Choroid plexus epithelial cell (primary cell): ENCODE measurements around the gene RELN.

ENCODE experiments used
- DNase-seq: peaks from one replicate; pipeline ENCODE4 v3.0.0-alpha.2; 2010; ENCODE audit warnings: low read depth
- H3K4me3 ChIP-seq: 2 replicates; pipeline ENCODE4 v1.5.1; 2011; ENCODE audit warnings: low read depth, mild to moderate bottlenecking, control low read depth, low read length, moderate library complexity
- TF ChIP-seq, protein P1 (sequence below): conservative IDR thresholded peaks from 2 replicates; pipeline ENCODE4 v1.5.1; 2011; ENCODE audit warnings: low read depth, mild to moderate bottlenecking, control low read depth, inconsistent platforms, low read length, moderate library complexity

The RELN gene

DNA sequence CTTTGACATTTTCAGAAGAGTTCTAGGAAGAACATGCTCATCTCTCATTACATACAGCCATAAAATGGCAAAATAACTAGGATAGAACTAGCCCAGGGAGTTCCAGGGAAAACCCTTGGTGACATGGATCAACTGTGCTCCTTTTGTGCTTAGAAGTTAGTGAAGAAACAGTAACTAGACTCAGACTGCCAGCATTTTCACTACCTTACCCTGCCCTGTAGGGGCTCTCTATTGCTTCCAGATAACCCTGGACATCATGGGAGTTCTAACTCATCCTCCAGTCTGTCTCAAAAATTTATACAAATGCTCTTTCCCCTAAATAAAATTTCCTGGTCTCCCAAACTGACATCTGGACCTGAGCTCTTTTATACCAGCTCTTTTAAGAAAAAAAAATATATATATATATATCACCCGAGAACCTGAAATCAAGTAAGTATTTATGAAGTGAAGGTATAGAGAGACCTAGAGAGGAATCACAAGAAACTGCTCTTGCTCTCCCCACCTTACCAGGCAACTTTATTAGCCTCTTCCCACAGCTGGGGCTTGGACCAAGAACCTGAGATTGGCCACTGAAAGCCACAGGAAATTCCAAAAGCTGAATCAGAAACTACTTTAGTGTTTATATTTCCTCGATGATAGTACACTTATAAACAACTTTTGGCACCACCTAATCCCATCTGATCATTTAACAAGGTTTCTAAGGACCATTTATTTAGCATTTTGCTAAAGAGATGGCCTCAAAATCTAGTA lies 101.4 kb downstream of the RELN start:
- TF ChIP-seq, protein P1, sequence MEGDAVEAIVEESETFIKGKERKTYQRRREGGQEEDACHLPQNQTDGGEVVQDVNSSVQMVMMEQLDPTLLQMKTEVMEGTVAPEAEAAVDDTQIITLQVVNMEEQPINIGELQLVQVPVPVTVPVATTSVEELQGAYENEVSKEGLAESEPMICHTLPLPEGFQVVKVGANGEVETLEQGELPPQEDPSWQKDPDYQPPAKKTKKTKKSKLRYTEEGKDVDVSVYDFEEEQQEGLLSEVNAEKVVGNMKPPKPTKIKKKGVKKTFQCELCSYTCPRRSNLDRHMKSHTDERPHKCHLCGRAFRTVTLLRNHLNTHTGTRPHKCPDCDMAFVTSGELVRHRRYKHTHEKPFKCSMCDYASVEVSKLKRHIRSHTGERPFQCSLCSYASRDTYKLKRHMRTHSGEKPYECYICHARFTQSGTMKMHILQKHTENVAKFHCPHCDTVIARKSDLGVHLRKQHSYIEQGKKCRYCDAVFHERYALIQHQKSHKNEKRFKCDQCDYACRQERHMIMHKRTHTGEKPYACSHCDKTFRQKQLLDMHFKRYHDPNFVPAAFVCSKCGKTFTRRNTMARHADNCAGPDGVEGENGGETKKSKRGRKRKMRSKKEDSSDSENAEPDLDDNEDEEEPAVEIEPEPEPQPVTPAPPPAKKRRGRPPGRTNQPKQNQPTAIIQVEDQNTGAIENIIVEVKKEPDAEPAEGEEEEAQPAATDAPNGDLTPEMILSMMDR: peak; percentile 18
- DNase-seq: no peak
- H3K4me3 ChIP-seq: no peak overlapping the region

DNA sequence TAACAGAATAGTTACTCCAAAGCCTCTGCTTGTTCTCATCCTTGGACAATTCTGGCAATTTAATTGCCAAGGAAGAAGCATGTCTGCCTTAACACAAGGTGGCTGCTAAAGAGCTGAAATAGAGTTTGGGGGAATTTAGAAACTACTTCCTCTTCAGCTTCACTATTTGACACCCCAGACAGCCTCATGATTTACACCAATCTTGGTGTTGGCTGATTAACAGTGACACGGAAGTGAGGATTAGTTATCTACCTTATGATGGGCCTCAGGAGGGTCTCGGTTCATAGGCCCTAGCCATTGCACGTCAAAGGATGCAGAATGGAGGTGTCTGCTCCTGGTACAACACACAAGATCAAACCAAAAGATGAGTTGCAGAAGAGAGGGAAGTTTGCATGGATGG lies 102.4 kb downstream of the RELN start:
- no peak overlapping the region for H3K4me3 ChIP-seq
- TF ChIP-seq, protein P1: no peak
- DNase-seq: no peak

DNA sequence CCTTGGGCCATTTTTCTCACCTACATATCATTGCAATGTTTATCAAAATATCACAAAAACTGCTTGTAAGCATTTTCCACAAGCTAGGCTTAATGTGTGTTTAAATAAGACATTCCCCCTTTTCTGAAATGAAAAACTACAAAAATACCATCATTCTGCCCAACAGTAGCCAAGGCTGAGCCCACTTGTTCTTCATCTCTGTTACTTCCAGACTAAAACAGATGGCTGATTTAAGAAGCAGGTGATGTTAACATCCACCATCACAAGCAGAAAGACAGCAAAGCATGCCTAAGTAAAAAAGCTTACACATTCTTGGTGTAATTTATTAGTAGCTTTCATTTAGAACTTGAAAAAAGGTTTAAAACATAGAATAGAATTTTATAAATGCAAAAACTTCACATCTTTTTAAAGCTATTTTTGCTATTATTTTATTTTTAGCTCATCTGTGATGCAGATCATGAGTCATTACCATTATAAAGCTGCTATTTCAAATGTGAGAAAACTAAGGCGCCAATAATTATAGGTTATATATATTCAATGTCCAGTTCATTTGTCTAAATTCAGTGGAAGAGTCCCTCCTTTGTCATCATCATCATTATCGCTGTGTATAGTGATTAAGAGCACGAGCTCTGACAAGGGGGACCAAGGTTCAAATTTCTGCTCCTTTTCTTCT lies 109.4 kb downstream of the RELN start:
- TF ChIP-seq, protein P1: no peak
- H3K4me3 ChIP-seq: no peak overlapping the region
- DNase-seq: no peak

DNA sequence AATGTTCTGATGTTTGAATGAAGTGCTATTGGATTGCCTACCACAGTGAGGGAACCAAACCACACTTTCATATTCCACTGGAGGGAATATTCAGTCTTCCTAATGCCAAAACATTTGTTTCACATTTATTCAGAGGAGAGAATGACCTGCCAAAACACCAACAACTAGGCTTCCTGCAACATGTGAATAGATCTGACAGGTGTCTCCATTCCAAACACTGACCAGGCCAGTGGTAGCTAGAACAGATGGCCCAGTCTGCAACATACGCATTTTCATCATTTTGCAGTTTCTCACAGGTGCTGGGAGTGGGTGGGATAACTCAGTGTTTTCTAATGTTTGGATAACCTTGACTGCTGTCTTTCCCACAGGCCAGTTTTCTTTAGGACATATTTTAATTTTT lies 110.0 kb downstream of the RELN start:
- TF ChIP-seq, protein P1: no peak
- DNase-seq: no peak
- H3K4me3 ChIP-seq: no peak overlapping the region

DNA sequence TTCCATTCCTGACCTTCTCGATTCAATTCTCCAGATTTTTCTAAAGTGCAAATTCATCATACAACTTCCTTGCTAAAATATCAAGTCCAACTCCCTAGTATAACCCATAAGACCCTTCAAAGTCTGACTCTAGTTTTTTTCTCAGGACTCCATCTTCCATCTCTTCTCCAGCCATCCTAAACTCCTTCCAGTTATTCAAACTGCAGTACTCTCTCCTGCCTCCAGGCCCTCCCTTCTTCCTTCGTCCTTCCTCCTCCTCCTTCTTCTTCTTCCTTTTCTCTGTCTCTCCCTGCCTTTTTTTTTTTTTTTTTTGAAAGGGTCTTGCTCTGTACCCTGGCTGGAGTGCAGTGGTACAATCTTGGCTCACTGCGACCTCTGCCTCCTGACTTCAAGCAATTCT lies 111.9 kb downstream of the RELN start:
- TF ChIP-seq, protein P1: no peak
- DNase-seq: no peak

DNA sequence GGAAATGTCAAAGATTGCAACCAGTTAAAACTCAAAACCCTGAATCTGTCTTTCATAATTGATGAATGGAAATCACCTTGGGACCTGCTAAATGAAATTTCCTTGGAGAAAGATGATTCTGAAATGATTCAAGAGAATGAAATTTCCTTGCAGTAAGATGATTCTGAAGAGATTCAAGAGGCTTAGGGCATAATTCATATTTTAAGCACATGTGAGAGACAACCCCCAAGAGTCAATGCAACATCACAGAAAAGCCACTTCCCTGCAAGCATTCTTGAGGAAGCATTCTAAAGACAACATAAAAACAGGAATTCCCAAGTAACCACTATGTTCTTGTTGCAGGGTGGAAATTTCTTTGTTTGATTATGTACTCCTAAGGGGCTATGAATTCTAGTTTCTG lies 113.7 kb downstream of the RELN start:
- DNase-seq: no peak
- H3K4me3 ChIP-seq: no peak overlapping the region
- TF ChIP-seq, protein P1: no peak

More for the DNA sequence above, 111.9 kb downstream of the RELN start:
- H3K4me3 ChIP-seq: no peak overlapping the region

DNA sequence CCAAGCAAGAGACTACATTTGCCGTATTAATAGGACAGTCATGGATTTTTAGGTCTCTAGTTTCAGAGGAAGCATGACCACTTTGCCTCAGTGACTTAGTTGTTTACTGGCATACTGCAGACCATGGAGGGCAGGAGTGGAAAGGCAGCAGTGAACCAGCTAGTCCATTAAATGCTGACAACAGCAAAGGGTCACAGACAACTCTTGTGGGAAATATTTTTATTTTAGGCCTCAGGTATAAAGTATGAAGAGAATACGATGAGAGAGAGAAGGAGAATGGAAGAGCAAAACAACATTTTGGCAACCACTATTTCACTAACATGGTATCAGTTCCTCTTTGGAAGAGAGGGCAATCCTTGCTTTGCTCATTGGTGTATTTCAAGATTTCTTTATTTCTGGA lies 118.0 kb downstream of the RELN start:
- TF ChIP-seq, protein P1: no peak
- H3K4me3 ChIP-seq: no peak overlapping the region
- DNase-seq: no peak
